T-cell (primary cell): ENCODE measurements around the gene LPIN3. TPM values are rescaled to one million over a fixed set of nuclear protein-coding genes. Genes with fewer than 3 reads are reported as not detected.
"Not testable (repeated sequence)": the region's sequence is repeated elsewhere in the genome, so short reads cannot be mapped to it uniquely, and the experiment has no call there.

Experiments used
- ATAC-seq, 4 experiments: fragments of 200-7000 bp in 3 of 4; fragments of 150-1000 bp in 1 of 4; cut with Tn5 transposase; replicated peaks in 1 of 4; 1 replicate in 3 of 4; 2 replicates in 1 of 4; pipeline ENCODE4 v1.10.0; 2021; ENCODE audit warnings: moderate library complexity in 3 of 4, mild to moderate bottlenecking in 2 of 4, moderate number of reproducible peaks in 1 of 4
- CTCF ChIA-PET, 2 donors: fragments of 300-600 bp; sonication (Branson Sonifier 250); formaldehyde crosslinking; loops; one replicate each; lab custom pipeline; 2022; ENCODE audit warnings: antibody characterized with exemption in 2 of 2; lab: Charles Lee
- POLR2A ChIA-PET, 2 donors: fragments of 300-600 bp; sonication (Branson Sonifier 250); formaldehyde crosslinking; loops; one replicate each; lab custom pipeline; 2022; ENCODE audit warnings: antibody characterized with exemption in 2 of 2; lab: Charles Lee
- DNase-seq, 35 experiments: peaks; one replicate each; pipeline versions ENCODE4 v3.0.0 to v3.0.0-alpha.2; 2013 to 2023
- H3K27ac ChIP-seq: one replicate; pipeline ENCODE4 v1.5.1; 2013; ENCODE audit warnings: low read length
- H3K27me3 ChIP-seq, 2 experiments: replicated peaks in 1 of 2; 1 replicate in 1 of 2; 2 replicates in 1 of 2; pipeline versions ENCODE4 v1.6.1 to v1.7.0; 2013; ENCODE audit warnings: low read length in 1 of 2, mixed read lengths in 1 of 2; ENCODE audit not compliant: control insufficient read depth in 2 of 2, insufficient read depth in 2 of 2; ENCODE audit errors: extremely low read depth in 1 of 2
- H3K36me3 ChIP-seq, 2 donors: 1 replicate in 1 of 2; 2 replicates in 1 of 2; pipeline versions ENCODE4 v1.6.1 to v1.7.0; 2013; ENCODE audit warnings: low read length in 1 of 2; ENCODE audit not compliant: control insufficient read depth in 2 of 2, insufficient read depth in 1 of 2; ENCODE audit errors: extremely low read depth in 1 of 2
- H3K4me1 ChIP-seq, 2 experiments: 1 replicate in 1 of 2; 2 replicates in 1 of 2; pipeline versions ENCODE4 v1.6.1 to v1.7.0; 2013; ENCODE audit warnings: low read length in 2 of 2, mixed read lengths in 1 of 2; ENCODE audit not compliant: insufficient read depth in 2 of 2, control insufficient read depth in 1 of 2; ENCODE audit errors: extremely low read depth in 1 of 2
- H3K4me3 ChIP-seq, 2 donors: 1 replicate in 1 of 2; 2 replicates in 1 of 2; pipeline versions ENCODE4 v1.5.1 to v1.7.0; 2013; ENCODE audit warnings: mild to moderate bottlenecking in 2 of 2, low read length in 1 of 2, moderate library complexity in 1 of 2; ENCODE audit not compliant: control insufficient read depth in 1 of 2; ENCODE audit errors: extremely low read depth in 1 of 2
- H3K9me3 ChIP-seq: 2 replicates; pipeline ENCODE4 v1.7.0; 2013
- H3K27ac Mint-ChIP-seq, 2 donors: one replicate each; pipeline ENCODE4 v1.8.0; 2020 to 2021; ENCODE audit warnings: mild to moderate bottlenecking in 2 of 2, mixed read lengths in 2 of 2
- H3K27me3 Mint-ChIP-seq, 2 donors: one replicate each; pipeline ENCODE4 v1.8.0; 2021 to 2022; ENCODE audit warnings: mixed read lengths in 2 of 2
- H3K36me3 Mint-ChIP-seq: one replicate; pipeline ENCODE4 v1.8.0; 2021; ENCODE audit warnings: mixed read lengths
- H3K4me1 Mint-ChIP-seq, 3 donors: one replicate each; pipeline ENCODE4 v1.8.0; 2020 to 2022; ENCODE audit warnings: mixed read lengths in 3 of 3, mild to moderate bottlenecking in 1 of 3
- H3K4me3 Mint-ChIP-seq, 3 donors: one replicate each; pipeline ENCODE4 v1.8.0; 2020 to 2022; ENCODE audit warnings: mild to moderate bottlenecking in 3 of 3, mixed read lengths in 3 of 3, moderate library complexity in 3 of 3
- H3K9me3 Mint-ChIP-seq, 3 donors: one replicate each; pipeline ENCODE4 v1.8.0; 2020 to 2022; ENCODE audit warnings: mixed read lengths in 3 of 3
- WGBS: methylation state at CpG from one replicate; pipeline ENCODE4 v1.1.5; 2013; ENCODE audit warnings: missing lambda C conversion rate; ENCODE audit not compliant: insufficient coverage; 5-methylcytosine and 5-hydroxymethylcytosine counted together
- total RNA-seq, 35 experiments: library from RNA in 6 of 35; stranded (reverse) in 6 of 35; fragments of 120-200 nt in 1 of 35; gene quantifications; one replicate each; pipeline versions ENCODE4 v1.2.1 to v1.2.4 and lab custom pipeline; 2013 to 2026

Gene LPIN3
- total RNA-seq, 5 donors from 2014 or later (not counting 1 experiment from before 2014, with no cell fraction given), result 0.16 to 0.80 (median 0.46) TPM

DNA sequence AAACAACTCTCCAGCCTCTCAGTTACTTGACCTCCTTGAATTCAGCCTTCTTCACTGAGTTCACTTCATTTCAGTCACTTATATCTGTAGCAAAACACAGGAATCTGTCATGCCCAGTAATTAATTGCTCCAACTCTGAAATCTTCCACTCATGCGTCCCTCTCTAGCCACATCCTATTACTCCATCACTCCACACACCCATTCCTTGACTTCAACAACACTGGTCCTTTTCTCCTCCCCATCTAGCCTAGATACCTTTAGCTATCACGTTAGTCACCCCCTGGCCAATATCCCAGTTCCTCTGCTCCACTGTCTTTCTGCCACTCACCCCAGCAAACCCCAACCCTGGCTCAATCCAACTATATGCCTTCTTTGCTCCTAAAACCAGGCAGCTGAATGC lies 30.8 kb upstream of the LPIN3 start:
- H3K36me3 ChIP-seq, result no peaks in the 10 kb centered on the region
- 85% methylated on average over 2 of the region's 2 CpGs for WGBS
- Mint-ChIP-seq H3K4me3 (no peak overlapping the region), H3K27ac (no peak overlapping the region), H3K27me3 (no peaks in the 10 kb centered on the region), H3K4me1 (peaks cover 0 to 2% (median 0%) of the 10 kb centered on the region in 3 donors), H3K36me3 (no peaks in the 10 kb centered on the region), H3K9me3 (no peaks in the 10 kb centered on the region)
- ChIA-PET CTCF (interaction anchor here in 1 of 2 donors (0.6 to 0.7 kb wide), 2 partner anchors 83 to 242 kb away, joined by 3 to 4 read pairs; no protein-coding TSS in a partner anchor), POLR2A (no interaction called here)
- H3K4me3 ChIP-seq, result no peak overlapping the region
- no peak for ATAC-seq
- DNase-seq, result no peak
- H3K9me3 ChIP-seq, result no peaks in the 10 kb centered on the region
- H3K4me1 ChIP-seq, result no peaks in the 10 kb centered on the region
- no peaks in the 10 kb centered on the region for H3K27me3 ChIP-seq
- H3K27ac ChIP-seq, result no peak overlapping the region

DNA sequence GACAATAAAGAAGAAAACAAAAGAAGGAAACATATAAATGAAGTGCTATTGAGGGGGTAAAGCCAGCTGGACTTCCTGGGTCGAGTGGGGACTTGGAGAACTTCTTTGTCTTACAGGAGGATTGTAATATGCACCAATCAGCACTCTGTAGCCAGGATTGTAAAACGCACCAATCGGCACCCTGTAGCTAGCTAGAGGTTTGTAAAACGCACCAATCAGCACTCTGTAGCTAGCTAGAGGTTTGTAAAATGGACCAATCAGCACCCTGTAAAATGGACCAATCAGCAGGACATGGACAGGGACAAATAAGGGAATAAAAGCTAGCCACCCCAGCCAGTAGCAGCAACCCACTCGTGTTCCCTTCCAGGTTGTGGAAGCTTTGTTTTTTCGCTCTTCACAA lies 28.6 kb upstream of the LPIN3 start:
- H3K36me3 Mint-ChIP-seq, H3K27ac ChIP-seq, POLR2A ChIA-PET, H3K4me3 ChIP-seq, H3K27ac Mint-ChIP-seq, H3K27me3 ChIP-seq, ATAC-seq, H3K27me3 Mint-ChIP-seq, H3K9me3 ChIP-seq, H3K36me3 ChIP-seq, H3K4me1 ChIP-seq, H3K9me3 Mint-ChIP-seq, DNase-seq, H3K4me3 Mint-ChIP-seq: not testable (repeated sequence)
- peaks cover 11 to 15% (median 11%) of the 10 kb centered on the region in 3 donors for H3K4me1 Mint-ChIP-seq
- 86% methylated on average over 5 of the region's 6 CpGs for whole genome bisulfite sequencing
- CTCF ChIA-PET, result interaction anchor here in 1 of 2 donors (0.6 to 1.0 kb wide), 3 partner anchors 11 to 340 kb away, joined by 3 to 6 read pairs (median 4); no protein-coding TSS in a partner anchor

- Histone ChIP-seq H3K4me3 (no peak overlapping the region), H3K9me3 (no peaks in the 10 kb centered on the region), H3K27me3 (no peaks in the 10 kb centered on the region), H3K4me1 (peaks cover 7 to 13% of the 10 kb centered on the region in 2 experiments), H3K36me3 (no peaks in the 10 kb centered on the region), H3K27ac (no peak overlapping the region)
- H3K4me3 Mint-ChIP-seq, result peak overlapping the region in 1 of 3 donors; percentile 4
- ATAC-seq (no peak), DNase-seq (no peak)
- H3K4me1 Mint-ChIP-seq, result peaks cover 16 to 25% (median 21%) of the 10 kb centered on the region in 3 donors
- H3K9me3 Mint-ChIP-seq, result no peaks in the 10 kb centered on the region
- ChIA-PET CTCF (no interaction called here), POLR2A (interaction anchor here in 1 of 2 donors (0.7 kb wide), 1 partner anchor 307 kb away, joined by 3 read pairs; no protein-coding TSS in a partner anchor)
- H3K27me3 Mint-ChIP-seq, result no peaks in the 10 kb centered on the region
- H3K36me3 Mint-ChIP-seq, result no peaks in the 10 kb centered on the region
- H3K27ac Mint-ChIP-seq, result no peak overlapping the region
- no CpG with 5 or more reads among the region's 2 CpGs for WGBS
Measured at GRCh38 chr20:41314386-41314785, 26.2 kb upstream of the LPIN3 start.

GRCh38 chr20:41316051-41316450 lies 24.6 kb upstream of the LPIN3 start:
- Mint-ChIP-seq H3K27me3 (no peaks in the 10 kb centered on the region), H3K36me3 (no peaks in the 10 kb centered on the region), H3K4me3 (peak overlapping the region; percentile 77 to 86 (median 85)), H3K27ac (peak overlapping the region in 1 of 2 donors; percentile 80), H3K4me1 (peaks cover 16 to 25% (median 21%) of the 10 kb centered on the region in 3 donors), H3K9me3 (no peaks in the 10 kb centered on the region)
- no peak for ATAC-seq
- Histone ChIP-seq H3K4me3 (no peak overlapping the region), H3K9me3 (no peaks in the 10 kb centered on the region), H3K27me3 (no peaks in the 10 kb centered on the region), H3K36me3 (no peaks in the 10 kb centered on the region), H3K4me1 (peaks cover 7 to 13% of the 10 kb centered on the region in 2 experiments), H3K27ac (no peak overlapping the region)
- no peak for DNase-seq
- 100% methylated on average over 2 of the region's 6 CpGs for WGBS
- CTCF ChIA-PET, result no interaction called here
- POLR2A ChIA-PET, result no interaction called here

GRCh38 chr20:41316602-41317545 lies 23.7 kb upstream of the LPIN3 start:
- no peaks in the 10 kb centered on the region for H3K9me3 ChIP-seq
- peak overlapping the region; percentile 77 to 86 (median 85) for H3K4me3 Mint-ChIP-seq
- H3K4me1 ChIP-seq, result peaks cover 7 to 13% of the 10 kb centered on the region in 2 experiments

DNA sequence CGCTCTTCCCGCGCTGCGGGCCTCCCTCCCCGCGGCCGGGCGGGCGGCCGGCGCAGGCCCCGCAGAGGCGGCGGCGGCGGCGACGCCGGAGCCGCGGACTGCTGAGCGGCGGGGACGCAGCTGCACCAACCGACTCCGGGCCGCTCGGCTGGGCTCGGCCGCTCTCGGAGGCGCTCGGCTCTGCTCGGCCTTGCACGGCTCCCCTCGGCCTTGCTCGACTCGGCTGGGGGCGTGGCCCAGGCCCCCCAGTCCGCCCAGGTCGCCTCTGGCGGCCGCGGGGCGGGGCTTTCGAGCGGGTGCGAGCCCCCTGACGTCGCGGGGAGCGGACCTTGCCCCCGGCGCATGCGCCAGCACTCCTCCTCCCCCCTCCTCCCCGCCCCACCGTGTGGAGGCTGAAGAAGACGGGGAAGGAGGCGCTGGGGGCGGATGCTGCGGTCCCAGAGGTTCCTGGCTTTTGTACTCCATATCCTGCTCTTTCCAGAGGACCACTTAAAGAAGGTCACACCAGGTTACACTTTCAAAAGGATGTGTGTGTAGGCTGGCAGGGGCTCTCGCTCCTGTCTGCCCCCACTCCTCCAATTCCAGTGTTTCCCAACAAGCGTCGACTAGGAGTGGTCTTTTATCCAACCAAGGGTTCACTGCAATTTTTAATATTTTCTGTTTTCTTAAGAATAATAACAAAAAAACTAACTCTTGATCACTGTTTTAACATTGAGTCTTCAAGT lies 22.9 kb upstream of the LPIN3 start, which contains the start of gene ZHX3:
ZHX3 (minus strand) TSS at position 186 of the 725 bp plus-strand sequence. CDS start 112,815 bp downstream, outside the sequence.
- WGBS, result under 1% methylated on average over 40 of the region's 64 CpGs
- Histone ChIP-seq H3K27ac (peak within 1 kb of the TSS; percentile 59), H3K4me3 (peak within 1 kb of the TSS; percentile 38 to 81), H3K36me3 (no peaks in the 10 kb centered on the region), H3K27me3 (no peaks in the 10 kb centered on the region), H3K9me3 (no peaks in the 10 kb centered on the region), H3K4me1 (peaks cover 7 to 13% of the 10 kb centered on the region in 2 experiments)
- Mint-ChIP-seq H3K36me3 (no peaks in the 10 kb centered on the region), H3K9me3 (no peaks in the 10 kb centered on the region), H3K4me3 (peak within 1 kb of the TSS; percentile 77 to 86 (median 85)), H3K27ac (peak within 1 kb of the TSS; percentile 55 to 80), H3K4me1 (peaks cover 16 to 25% (median 21%) of the 10 kb centered on the region in 3 donors), H3K27me3 (no peaks in the 10 kb centered on the region)
- DNase-seq, result peak; percentile 83 to 98 (median 92)
- ChIA-PET CTCF (no interaction called here), POLR2A (interaction anchor here in 1 of 2 donors (0.7 kb wide), 2 partner anchors 88 to 327 kb away, joined by 4 read pairs; no protein-coding TSS in a partner anchor)
- ATAC-seq, result peak; percentile 95 to 97 (median 96)

More at GRCh38 chr20:41316602-41317545, 23.7 kb upstream of the LPIN3 start:
- H3K4me1 Mint-ChIP-seq, result peaks cover 16 to 25% (median 21%) of the 10 kb centered on the region in 3 donors
- Histone ChIP-seq H3K36me3 (no peaks in the 10 kb centered on the region), H3K4me3 (peak overlapping the region; percentile 38 to 81), H3K27ac (no peak overlapping the region), H3K27me3 (no peaks in the 10 kb centered on the region)
- DNase-seq (peak in 34 of 35 experiments; percentile 26 to 78 (median 60)), ATAC-seq (peak; percentile 68 to 69 (median 68))
- peak overlapping the region; percentile 55 to 80 for H3K27ac Mint-ChIP-seq
- ChIA-PET CTCF (no interaction called here), POLR2A (interaction anchor here in 1 of 2 donors (0.7 kb wide), 1 partner anchor 326 kb away, joined by 4 read pairs; no protein-coding TSS in a partner anchor)
- no peaks in the 10 kb centered on the region for H3K27me3 Mint-ChIP-seq
- 4% methylated on average over 60 of the region's 66 CpGs for WGBS
- no peaks in the 10 kb centered on the region for H3K36me3 Mint-ChIP-seq
- no peaks in the 10 kb centered on the region for H3K9me3 Mint-ChIP-seq
